HTR-8/SVneo (cell line): ENCODE measurements around the gene JAK2.
"Not testable (repeated sequence)": the region's sequence is repeated elsewhere in the genome, so short reads cannot be mapped to it uniquely, and the experiment has no call there.

Experiments used
- DNase-seq: peaks from one replicate; pipeline ENCODE4 v3.0.0; 2011; ENCODE audit warnings: low spot score, mixed read lengths; ENCODE audit not compliant: insufficient read length
- FAIRE-seq: peaks from 2 replicates; lab custom pipeline; 2011; peaks lifted over from hg19 to GRCh38; lab: Jason Lieb, UNC

JAK2 gene

GRCh38 chr9:4984621-4985385 lies at the start of gene JAK2:
JAK2 (plus strand) TSS chr9:4985272; CDS start chr9:5021988, 36,716 bp downstream.
- FAIRE-seq, result peak; percentile 62
- peak; percentile 81 for DNase-seq

GRCh38 chr9:4936277-4936676 lies 48.8 kb upstream of the JAK2 start:
- no peak for DNase-seq

GRCh38 chr9:4936823-4937222 lies 48.2 kb upstream of the JAK2 start:
- FAIRE-seq, result no peak

More at GRCh38 chr9:4936277-4936676, 48.8 kb upstream of the JAK2 start:
- no peak for FAIRE-seq

GRCh38 chr9:4937446-4937845 lies 47.6 kb upstream of the JAK2 start:
- DNase-seq (no peak), FAIRE-seq (no peak)

More at GRCh38 chr9:4936823-4937222, 48.2 kb upstream of the JAK2 start:
- no peak for DNase-seq

GRCh38 chr9:4938496-4938895 lies 46.6 kb upstream of the JAK2 start:
- FAIRE-seq, result no peak
- no peak for DNase-seq

GRCh38 chr9:4939118-4939561 lies 45.9 kb upstream of the JAK2 start:
- FAIRE-seq (no peak), DNase-seq (no peak)

- FAIRE-seq, DNase-seq: not testable (repeated sequence)
Measured at GRCh38 chr9:4942042-4942691, 42.9 kb upstream of the JAK2 start.

GRCh38 chr9:4943346-4943745 lies 41.7 kb upstream of the JAK2 start:
- no peak for FAIRE-seq

GRCh38 chr9:4944431-4945211 lies 40.5 kb upstream of the JAK2 start:
- FAIRE-seq, result not testable (repeated sequence)

More at GRCh38 chr9:4943346-4943745, 41.7 kb upstream of the JAK2 start:
- DNase-seq, result no peak

GRCh38 chr9:4946937-4947336 lies 38.1 kb upstream of the JAK2 start:
- no peak for DNase-seq
- no peak for FAIRE-seq

More at GRCh38 chr9:4944431-4945211, 40.5 kb upstream of the JAK2 start:
- not testable (repeated sequence) for DNase-seq

- FAIRE-seq, result no peak
- DNase-seq, result no peak
Measured at GRCh38 chr9:4955836-4956235, 29.2 kb upstream of the JAK2 start.

GRCh38 chr9:4959031-4959430 lies 26.0 kb upstream of the JAK2 start:
- DNase-seq, result no peak
- no peak for FAIRE-seq

- FAIRE-seq (no peak), DNase-seq (no peak)
Measured at GRCh38 chr9:4962085-4962484, 23.0 kb upstream of the JAK2 start.

GRCh38 chr9:4964540-4964939 lies 20.5 kb upstream of the JAK2 start:
- DNase-seq, result no peak
- FAIRE-seq, result no peak

- DNase-seq, result no peak
- no peak for FAIRE-seq
Measured at GRCh38 chr9:4965174-4965821, 19.8 kb upstream of the JAK2 start.

- DNase-seq, result no peak
- no peak for FAIRE-seq
Measured at GRCh38 chr9:4967523-4967922, 17.5 kb upstream of the JAK2 start.

GRCh38 chr9:4969130-4969529 lies 15.9 kb upstream of the JAK2 start:
- FAIRE-seq, result no peak
- DNase-seq, result no peak

GRCh38 chr9:4970970-4971641 lies 14.0 kb upstream of the JAK2 start:
- no peak for FAIRE-seq
- no peak for DNase-seq

GRCh38 chr9:4973246-4973645 lies 11.8 kb upstream of the JAK2 start:
- DNase-seq (no peak), FAIRE-seq (no peak)

- FAIRE-seq (no peak), DNase-seq (no peak)
Measured at GRCh38 chr9:4973902-4974301, 11.2 kb upstream of the JAK2 start.
